Right atrium auricular region (tissue), 2 donors: ENCODE results near the gene TRA2B. TPM values are rescaled to one million over a fixed set of nuclear protein-coding genes. Genes with fewer than 3 reads are reported as not detected.

Experiments
- DNase-seq: peaks from one replicate; pipeline ENCODE4 v3.0.0-alpha.2; 2019; ENCODE audit warnings: low spot score
- H3K27ac ChIP-seq, 2 donors: fragments of 200-600 bp; sonication (generic); 1 replicate in 1 of 2; 2 replicates in 1 of 2; pipeline ENCODE4 v1.5.1; 2016 to 2019
- H3K27me3 ChIP-seq, 2 donors: fragments of 200-600 bp; sonication (generic); one replicate each; pipeline versions ENCODE4 v1.5.1 to v1.6.0; 2017 to 2019
- H3K36me3 ChIP-seq: fragments of 200-600 bp; sonication (generic); one replicate; pipeline ENCODE4 v1.5.1; 2016
- H3K4me1 ChIP-seq, 2 donors: fragments of 200-600 bp; sonication (generic); one replicate each; pipeline versions ENCODE4 v1.5.1 to v1.6.0; 2017 to 2019
- H3K4me3 ChIP-seq, 2 donors: fragments of 200-600 bp; sonication (generic); 1 replicate in 1 of 2; 2 replicates in 1 of 2; pipeline ENCODE4 v1.5.1; 2017 to 2019; ENCODE audit warnings: mild to moderate bottlenecking in 1 of 2, moderate library complexity in 1 of 2
- H3K9me3 ChIP-seq, 2 donors: fragments of 200-600 bp; sonication (generic); one replicate each; pipeline ENCODE4 v1.5.1; 2019
- total RNA-seq, 2 donors: library from RNA; depleted of rRNA; stranded (reverse); fragments of >200 nt; gene quantifications; one replicate each; pipeline ENCODE4 v1.1.0, GENCODE V29; 2016
- TF ChIP-seq, protein P1 (sequence below), 2 donors: fragments of 200-600 bp; sonication (generic); IDR thresholded peaks; one replicate each; pipeline ENCODE4 v1.5.1; 2019; ENCODE audit warnings: antibody characterized with exemption in 2 of 2

The TRA2B gene
- total RNA-seq, 2 donors from 2014 or later, result 144 to 163 TPM

DNA sequence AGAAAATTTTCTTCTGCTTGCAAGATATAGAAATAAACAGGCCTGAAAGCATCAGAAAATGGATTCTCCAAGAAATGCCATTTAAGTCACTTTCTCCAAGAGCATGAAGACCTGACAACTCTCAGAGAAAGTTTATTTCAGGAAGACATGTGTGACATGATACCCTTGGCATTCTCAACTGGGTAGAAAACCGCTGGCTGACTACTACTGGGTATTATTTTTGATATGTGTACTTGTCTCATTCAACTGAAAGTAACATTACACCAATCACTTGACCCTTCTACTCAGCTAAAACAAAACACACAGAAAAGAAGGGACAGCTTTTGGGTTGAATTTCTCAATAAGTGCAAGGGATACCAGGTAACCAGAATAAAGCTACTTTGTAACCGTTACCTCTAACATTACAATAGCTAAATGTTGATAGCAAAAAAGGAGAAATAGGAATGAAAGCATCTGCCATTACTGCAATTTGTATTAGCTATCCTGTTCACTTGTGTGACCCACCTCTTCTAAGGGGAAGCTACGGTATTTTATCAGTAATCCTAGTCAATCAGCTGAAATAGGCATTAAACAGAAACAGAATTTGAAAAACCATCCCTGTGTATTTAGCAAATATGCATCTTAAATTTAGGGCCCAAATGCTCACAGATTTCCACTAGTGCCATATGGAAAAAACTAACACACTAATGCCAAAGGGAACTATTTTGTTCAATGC is 7.3 kb downstream of the TRA2B start:
- Histone ChIP-seq H3K27ac (peak overlapping the region; percentile 4 to 6), H3K27me3 (no peaks in the 10 kb centered on the region), H3K9me3 (no peaks in the 10 kb centered on the region), H3K4me3 (no peak overlapping the region), H3K4me1 (peaks cover 0 to 100% of the 10 kb centered on the region in 2 donors), H3K36me3 (peaks cover 19% of the 10 kb centered on the region)
- DNase-seq, result no peak
- TF ChIP-seq, protein P1, sequence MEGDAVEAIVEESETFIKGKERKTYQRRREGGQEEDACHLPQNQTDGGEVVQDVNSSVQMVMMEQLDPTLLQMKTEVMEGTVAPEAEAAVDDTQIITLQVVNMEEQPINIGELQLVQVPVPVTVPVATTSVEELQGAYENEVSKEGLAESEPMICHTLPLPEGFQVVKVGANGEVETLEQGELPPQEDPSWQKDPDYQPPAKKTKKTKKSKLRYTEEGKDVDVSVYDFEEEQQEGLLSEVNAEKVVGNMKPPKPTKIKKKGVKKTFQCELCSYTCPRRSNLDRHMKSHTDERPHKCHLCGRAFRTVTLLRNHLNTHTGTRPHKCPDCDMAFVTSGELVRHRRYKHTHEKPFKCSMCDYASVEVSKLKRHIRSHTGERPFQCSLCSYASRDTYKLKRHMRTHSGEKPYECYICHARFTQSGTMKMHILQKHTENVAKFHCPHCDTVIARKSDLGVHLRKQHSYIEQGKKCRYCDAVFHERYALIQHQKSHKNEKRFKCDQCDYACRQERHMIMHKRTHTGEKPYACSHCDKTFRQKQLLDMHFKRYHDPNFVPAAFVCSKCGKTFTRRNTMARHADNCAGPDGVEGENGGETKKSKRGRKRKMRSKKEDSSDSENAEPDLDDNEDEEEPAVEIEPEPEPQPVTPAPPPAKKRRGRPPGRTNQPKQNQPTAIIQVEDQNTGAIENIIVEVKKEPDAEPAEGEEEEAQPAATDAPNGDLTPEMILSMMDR (IDR thresholded peaks at IDR 0.05), result no peak

GRCh38 chr3:185929192-185930151 is 8.3 kb downstream of the TRA2B start:
- peaks cover 0 to 95% of the 10 kb centered on the region in 2 donors for H3K4me1 ChIP-seq
- H3K36me3 ChIP-seq, result peaks cover 30% of the 10 kb centered on the region
- H3K9me3 ChIP-seq, result no peaks in the 10 kb centered on the region
- no peaks in the 10 kb centered on the region for H3K27me3 ChIP-seq
- no peak for DNase-seq
- H3K4me3 ChIP-seq, result no peak overlapping the region
- H3K27ac ChIP-seq, result peak overlapping the region; percentile 4 to 6
- TF ChIP-seq, protein P1 (IDR thresholded peaks at IDR 0.05), result no peak

- Histone ChIP-seq H3K36me3 (peaks cover 40% of the 10 kb centered on the region), H3K9me3 (no peaks in the 10 kb centered on the region), H3K27me3 (no peaks in the 10 kb centered on the region), H3K4me3 (no peak overlapping the region), H3K4me1 (peaks cover 0 to 86% of the 10 kb centered on the region in 2 donors), H3K27ac (no peak overlapping the region)
- TF ChIP-seq, protein P1 (IDR thresholded peaks at IDR 0.05), result no peak
- no peak for DNase-seq
Observed at GRCh38 chr3:185928496-185928895, 9.3 kb downstream of the TRA2B start.

DNA sequence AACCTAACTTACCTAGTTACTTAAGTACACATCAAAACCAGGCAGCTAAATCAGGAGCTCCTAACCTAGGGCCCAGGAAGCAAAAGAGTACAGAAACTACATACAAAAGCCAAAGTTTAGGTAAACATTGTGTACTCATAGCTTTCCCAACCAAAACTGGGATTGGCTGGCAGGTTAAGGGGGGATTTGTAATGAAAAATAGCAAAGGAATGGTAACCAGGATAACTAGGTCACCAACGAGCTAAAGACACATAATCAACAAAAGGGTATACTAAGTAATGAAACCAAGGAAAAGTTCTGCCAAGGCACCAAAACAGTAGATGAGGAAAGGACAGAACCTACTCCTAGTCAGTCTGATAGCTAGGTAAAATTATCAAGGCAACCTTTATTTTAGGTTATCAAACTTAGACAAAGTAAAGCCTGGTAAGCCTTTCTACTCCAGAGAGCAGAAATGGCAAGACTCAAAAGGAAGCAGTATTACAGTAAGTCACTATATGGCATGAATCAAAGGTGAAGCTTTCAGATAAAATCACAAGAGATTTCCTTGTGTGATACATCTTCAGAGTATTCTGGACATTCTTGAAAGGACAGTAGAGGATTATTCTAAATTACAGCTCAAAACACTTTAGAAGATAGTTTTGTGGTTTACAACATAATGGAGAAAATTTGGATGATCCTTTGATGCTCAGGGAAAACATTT is 10.2 kb downstream of the TRA2B start:
- Histone ChIP-seq H3K27me3 (no peaks in the 10 kb centered on the region), H3K27ac (peak overlapping the region in 1 of 2 donors; percentile 41)
- TF ChIP-seq, protein P1 (IDR thresholded peaks at IDR 0.05), result no peak

DNA sequence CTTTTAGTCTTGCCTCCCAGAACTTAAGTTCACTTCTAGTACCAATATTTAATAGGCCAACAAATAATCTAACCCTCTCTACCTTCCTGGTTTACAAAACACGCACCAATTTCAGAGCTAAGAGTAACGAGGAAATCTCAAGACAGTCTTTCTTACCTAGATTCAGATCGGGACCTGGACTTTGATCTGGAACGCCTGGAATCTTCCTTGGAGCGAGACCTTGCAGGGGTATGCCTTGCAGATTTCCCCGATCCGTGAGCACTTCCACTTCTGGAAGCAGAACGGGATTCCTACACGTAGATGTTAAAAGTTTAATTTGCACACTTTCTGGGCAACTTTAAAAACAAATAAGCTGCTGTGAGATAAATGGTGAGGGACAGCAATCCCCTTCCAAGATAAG is 11.4 kb downstream of the TRA2B start:
- Histone ChIP-seq H3K4me1 (peaks cover 0 to 65% of the 10 kb centered on the region in 2 donors), H3K4me3 (no peak overlapping the region), H3K9me3 (no peaks in the 10 kb centered on the region), H3K36me3 (peaks cover 60% of the 10 kb centered on the region), H3K27me3 (no peaks in the 10 kb centered on the region), H3K27ac (no peak overlapping the region)
- no peak for DNase-seq
- TF ChIP-seq, protein P1 (IDR thresholded peaks at IDR 0.05), result no peak

More for the DNA sequence above, 10.2 kb downstream of the TRA2B start:
- H3K36me3 ChIP-seq, result peaks cover 48% of the 10 kb centered on the region
- no peak overlapping the region for H3K4me3 ChIP-seq
- H3K9me3 ChIP-seq, result no peaks in the 10 kb centered on the region
- peaks cover 0 to 77% of the 10 kb centered on the region in 2 donors for H3K4me1 ChIP-seq
- no peak for DNase-seq
